GM13977 (cell line): ENCODE data around the gene SERPIND1.

ENCODE experiments used
- DNase-seq: peaks from one replicate; pipeline ENCODE4 v3.0.0; 2012; ENCODE audit warnings: low spot score
- CTCF ChIP-seq: IDR thresholded peaks from 2 replicates; pipeline ENCODE4 v1.5.1; 2012; ENCODE audit warnings: mild to moderate bottlenecking, control low read depth; ENCODE audit not compliant: insufficient read depth; ENCODE audit errors: extremely low read depth, missing control alignments
- in situ Hi-C: fragments of 300-500 bp; cut with MboI; formaldehyde crosslinking; loops from one replicate; pipeline ENCODE4 v1.12.0; 2022; ENCODE audit warnings: low sequenced_read_pairs, low pct_unique_long_range_greater_than_20kb, mixed read lengths, inconsistent platforms; ENCODE audit not compliant: unreplicated experiment

Gene SERPIND1

GRCh38 chr22:20776624-20777405 is 2.9 kb downstream of the SERPIND1 start:
- in situ Hi-C loops = no loop called here

GRCh38 chr22:20777420-20778177 is 3.7 kb downstream of the SERPIND1 start:
- no peak for DNase-seq
- in situ Hi-C loops = no loop called here
- no peak for TF ChIP-seq CTCF

More at GRCh38 chr22:20776624-20777405, 2.9 kb downstream of the SERPIND1 start:
- TF ChIP-seq CTCF = no peak
- no peak for DNase-seq

- in situ Hi-C loops = no loop called here
- TF ChIP-seq CTCF = no peak
- DNase-seq = no peak
These were observed 5.3 kb downstream of the SERPIND1 start for GRCh38 chr22:20779014-20779817.

GRCh38 chr22:20779818-20780158 is 5.9 kb downstream of the SERPIND1 start:
- DNase-seq = no peak
- TF ChIP-seq CTCF = no peak
- in situ Hi-C loops = no loop called here

- in situ Hi-C loops = no loop called here
- no peak for TF ChIP-seq CTCF
- no peak for DNase-seq
These were observed 7.5 kb downstream of the SERPIND1 start for GRCh38 chr22:20781272-20781990.

- no peak for DNase-seq
- no peak for TF ChIP-seq CTCF
- in situ Hi-C loops = no loop called here
These were observed 8.2 kb downstream of the SERPIND1 start for GRCh38 chr22:20782083-20782482.
